ENCODE data around the gene RGPD3. TPM values are rescaled to one million over a fixed set of nuclear protein-coding genes. Genes with fewer than 3 reads are reported as not detected.
"Not testable (repeated sequence)": the region's sequence is repeated elsewhere in the genome, so short reads cannot be mapped to it uniquely, and the experiment has no call there.

Gene RGPD3
- total RNA-seq: 0.55 and 1.0 TPM in 2 replicates

GRCh38 chr2:106468107-106468506 is at the start of gene RGPD3:
Gene RGPD3 (minus strand): TSS chr2:106468413. CDS start chr2:106468288, 125 bp downstream.
- not testable (repeated sequence) for DNase-seq (ENCODE audit: low read depth)

- no peak for DNase-seq (ENCODE audit: low read depth)
Observed at GRCh38 chr2:106517329-106517728, 49.1 kb upstream of the RGPD3 start.

- DNase-seq (ENCODE audit: low read depth): no peak
Observed at GRCh38 chr2:106516864-106517263, 48.7 kb upstream of the RGPD3 start.

- DNase-seq (ENCODE audit: low read depth): no peak
Observed at GRCh38 chr2:106516436-106516835, 48.2 kb upstream of the RGPD3 start.

- peak; percentile 58 for DNase-seq (ENCODE audit: low read depth)
Observed at GRCh38 chr2:106514827-106515226, 46.6 kb upstream of the RGPD3 start.

GRCh38 chr2:106513391-106513790 is 45.2 kb upstream of the RGPD3 start:
- not testable (repeated sequence) for DNase-seq (ENCODE audit: low read depth)

- DNase-seq (ENCODE audit: low read depth): not testable (repeated sequence)
Observed at GRCh38 chr2:106511934-106512333, 43.7 kb upstream of the RGPD3 start.

GRCh38 chr2:106511476-106511901 is 43.3 kb upstream of the RGPD3 start:
- peak; percentile 11 for DNase-seq (ENCODE audit: low read depth)

- DNase-seq (ENCODE audit: low read depth): not testable (repeated sequence)
Observed at GRCh38 chr2:106510791-106511190, 42.6 kb upstream of the RGPD3 start.

GRCh38 chr2:106509374-106509770 is 41.2 kb upstream of the RGPD3 start:
- not testable (repeated sequence) for DNase-seq (ENCODE audit: low read depth)

GRCh38 chr2:106508660-106509373 is 40.6 kb upstream of the RGPD3 start:
- DNase-seq (ENCODE audit: low read depth): not testable (repeated sequence)

GRCh38 chr2:106506002-106506687 is 37.9 kb upstream of the RGPD3 start:
- DNase-seq (ENCODE audit: low read depth): not testable (repeated sequence)

GRCh38 chr2:106504787-106505186 is 36.6 kb upstream of the RGPD3 start:
- DNase-seq (ENCODE audit: low read depth): not testable (repeated sequence)

- not testable (repeated sequence) for DNase-seq (ENCODE audit: low read depth)
Observed at GRCh38 chr2:106504192-106504591, 36.0 kb upstream of the RGPD3 start.

- not testable (repeated sequence) for DNase-seq (ENCODE audit: low read depth)
Observed at GRCh38 chr2:106502351-106502750, 34.1 kb upstream of the RGPD3 start.

- DNase-seq (ENCODE audit: low read depth): not testable (repeated sequence)
Observed at GRCh38 chr2:106500350-106500749, 32.1 kb upstream of the RGPD3 start.

GRCh38 chr2:106498549-106498948 is 30.3 kb upstream of the RGPD3 start:
- not testable (repeated sequence) for DNase-seq (ENCODE audit: low read depth)

- not testable (repeated sequence) for DNase-seq (ENCODE audit: low read depth)
Observed at GRCh38 chr2:106492913-106493312, 24.7 kb upstream of the RGPD3 start.

- DNase-seq (ENCODE audit: low read depth): not testable (repeated sequence)
Observed at GRCh38 chr2:106492399-106492798, 24.2 kb upstream of the RGPD3 start.

- not testable (repeated sequence) for DNase-seq (ENCODE audit: low read depth)
Observed at GRCh38 chr2:106489701-106490100, 21.5 kb upstream of the RGPD3 start.

GRCh38 chr2:106487386-106488191 is 19.4 kb upstream of the RGPD3 start:
- DNase-seq (ENCODE audit: low read depth): not testable (repeated sequence)

All from renal cortical epithelial cell (primary cell).